ENCODE results near the gene TIMM22. TPM values are rescaled to one million over a fixed set of nuclear protein-coding genes. Genes with fewer than 3 reads are reported as not detected.

Gene TIMM22
- total and polyA plus RNA-seq, 2 of the 4 experiments (the other 2 are of a cell fraction), result 12.7 to 12.9 TPM

DNA sequence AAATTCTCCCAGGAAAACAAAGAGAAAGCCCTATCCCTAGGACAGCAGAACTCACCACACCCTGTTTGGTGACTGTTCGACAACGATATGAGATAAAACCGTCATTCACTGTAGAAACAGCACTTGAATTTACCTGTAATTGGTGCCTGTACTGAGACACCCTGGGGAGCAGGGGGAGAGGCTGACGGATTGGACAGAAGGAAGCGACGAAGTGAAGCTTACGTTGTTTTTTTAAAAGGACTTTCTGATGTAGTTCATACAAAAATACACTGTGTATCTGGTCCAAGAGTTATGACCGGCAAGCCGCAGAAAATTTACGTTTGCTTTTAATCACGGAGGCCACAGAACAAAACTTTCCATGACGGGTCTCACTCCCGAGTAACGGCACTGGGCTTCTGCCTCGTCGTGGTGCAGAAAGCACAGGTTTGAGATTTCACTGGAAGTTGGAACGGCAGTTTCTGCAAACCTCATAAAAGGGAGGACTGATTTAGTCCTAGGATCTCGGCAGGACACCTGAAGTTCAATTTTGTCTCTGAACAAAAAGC is 27.0 kb upstream of the TIMM22 start:
- H2BK20ac ChIP-seq (ENCODE audit: low read depth, low read length), result no peak overlapping the region
- TF ChIP-seq MAZ (IDR thresholded peaks at IDR 0.05; ENCODE audit: borderline replicate concordance, low read depth, low read length) (no peak), CHD1 (IDR thresholded peaks at IDR 0.05; ENCODE audit: low read depth, low read length) (no peak), RFX5 (IDR thresholded peaks at IDR 0.05; ENCODE audit: low read depth, low read length) (no peak), BHLHE40 (IDR thresholded peaks at IDR 0.05; ENCODE audit: low read depth, low read length) (no peak), NFE2L2 (IDR thresholded peaks at IDR 0.05; ENCODE audit: low read depth, low read length) (no peak), CEBPB (IDR thresholded peaks at IDR 0.05; ENCODE audit: low read depth, low read length) (no peak)
- no peak overlapping the region for H4K91ac ChIP-seq (ENCODE audit: insufficient read depth, low read depth, low read length)
- DNase-seq (no peak), ATAC-seq (ENCODE audit: low read depth) (no peak)
- H3K18ac ChIP-seq (ENCODE audit: low read depth, low read length), result no peak overlapping the region
- WGBS, 2 experiments (ENCODE audit: extremely low coverage in 2 of 2, insufficient read length in 1 of 2), result 38% methylated on average over 9 of the region's 18 CpGs; no CpG with 5 or more reads in 1 of the 2 experiments
- H3K4me2 ChIP-seq (ENCODE audit: low read depth, low read length), result peak overlapping the region; percentile 52
- CTCF ChIA-PET, result no interaction called here
- H2AK9ac ChIP-seq (replicated peaks; ENCODE audit: low read depth, low read length, poor library complexity), result no peak overlapping the region
- no peak overlapping the region for H3K4me3 ChIP-seq (ENCODE audit: insufficient read depth, low read depth, low read length)
- no peaks in the 10 kb centered on the region; the same call in 1 of the 2 replicates for H3K9me3 ChIP-seq (ENCODE audit: control insufficient read depth, insufficient read depth, low read length)
- H3K4me1 ChIP-seq (ENCODE audit: control insufficient read depth, insufficient read depth, low read length), result peaks cover 18% of the 10 kb centered on the region
- no peak overlapping the region for H2BK15ac ChIP-seq (ENCODE audit: low read depth, low read length)
- no peak overlapping the region for H3K27ac ChIP-seq (ENCODE audit: insufficient read depth, low read length)
- peak overlapping the region; percentile 59; the same call in 1 of the 2 replicates for H3K14ac ChIP-seq (replicated peaks; ENCODE audit: low read depth, low read length)
- H3K23ac ChIP-seq (ENCODE audit: low read depth, low read length), result peak overlapping the region; percentile 69; the same call in 1 of the 2 replicates
- intact Hi-C loops (cut with micrococcal nuclease), result no loop called here
- POLR2A ChIA-PET (ENCODE audit: unreplicated experiment), result no interaction called here
- peaks cover 15% of the 10 kb centered on the region for H3K9me1 ChIP-seq (ENCODE audit: insufficient read depth, low read length)
- in situ Hi-C loops (cut with MboI; ENCODE audit: low sequenced_read_pairs), result no loop called here
- BruUV-seq (replicated peaks), result no TSS peak
- H3K4ac ChIP-seq (ENCODE audit: low read depth, low read length), result peak overlapping the region; percentile 46; the same call in 1 of the 2 replicates
- H4K5ac ChIP-seq (ENCODE audit: low read depth, low read length), result no peak overlapping the region; the same call in 1 of the 2 replicates
- H4K8ac ChIP-seq (ENCODE audit: low read depth in 2 of 2, low read length in 2 of 2), result no peak overlapping the region
- H2BK120ac ChIP-seq (ENCODE audit: low read depth, low read length), result no peak overlapping the region
- no peak overlapping the region for H2AFZ ChIP-seq (replicated peaks; ENCODE audit: low read length, poor library complexity)
- no peak overlapping the region for H2BK5ac ChIP-seq (ENCODE audit: low read depth, low read length, poor library complexity, severe bottlenecking)
- H2AK5ac ChIP-seq (ENCODE audit: low read depth, low read length), result peak overlapping the region; percentile 53; the same call in 1 of the 2 replicates
- H3K79me1 ChIP-seq (ENCODE audit: low read depth in 1 of 2, low read length in 2 of 2), result peaks cover 41 to 84% of the 10 kb centered on the region in 2 experiments
- no peak overlapping the region for H3K9ac ChIP-seq (ENCODE audit: low read depth, low read length)
- H3K56ac ChIP-seq (ENCODE audit: extremely low read depth, insufficient read depth, low read length), result no peak overlapping the region
- H4K20me1 ChIP-seq (ENCODE audit: insufficient read depth, low read length), result peaks cover 90% of the 10 kb centered on the region
- H3K27me3 ChIP-seq (ENCODE audit: control insufficient read depth, insufficient read depth, low read length), result no peaks in the 10 kb centered on the region
- dilution Hi-C loops (cut with HindIII; ENCODE audit: low sequenced_read_pairs, unreplicated experiment), result no loop called here
- peaks cover 15% of the 10 kb centered on the region for H3K36me3 ChIP-seq (ENCODE audit: control insufficient read depth, insufficient read depth, low read length)
